IMR-90 (cell line): Measurements from ENCODE around the gene OXNAD1. TPM values are rescaled to one million over a fixed set of nuclear protein-coding genes. Genes with fewer than 3 reads are reported as not detected.

Experiments used
- ATAC-seq: fragments of 200-7000 bp; cut with Tn5 transposase; 2 replicates; pipeline ENCODE4 v1.9.1; 2020; ENCODE audit warnings: low read depth, mild to moderate bottlenecking, moderate library complexity
- BruUV-seq: library from RNA; stranded (reverse); fragments of 400-500 nt; replicated peaks from 2 replicates; lab custom pipeline; 2021; lab: Mats Ljungman, UMichigan
- CTCF ChIA-PET: fragments of 300-600 bp; formaldehyde crosslinking; extraction: SDS; loops from one replicate; lab custom pipeline; 2021; ENCODE audit warnings: antibody characterized with exemption; lab: Yijun Ruan, JAX
- POLR2A ChIA-PET: fragments of 300-600 bp; sonication (Branson Sonifier 250); formaldehyde crosslinking; loops from one replicate; lab custom pipeline; 2022; ENCODE audit warnings: antibody characterized with exemption; ENCODE audit not compliant: unreplicated experiment; lab: Charles Lee
- DNase-seq: peaks from one replicate; pipeline ENCODE4 v3.0.0; 2013
- H2AFZ ChIP-seq: replicated peaks from 2 replicates; pipeline ENCODE3; 2013; ENCODE audit warnings: low read length, mild to moderate bottlenecking; ENCODE audit not compliant: poor library complexity
- H2AK5ac ChIP-seq: 2 replicates; pipeline ENCODE4 v1.6.1; 2013; ENCODE audit warnings: low read depth, low read length, inconsistent platforms
- H2AK9ac ChIP-seq: replicated peaks from 2 replicates; pipeline ENCODE3; 2013; ENCODE audit warnings: mild to moderate bottlenecking, low read depth, low read length, moderate library complexity; ENCODE audit not compliant: poor library complexity
- H2BK120ac ChIP-seq: 2 replicates; pipeline ENCODE4 v1.6.1; 2013; ENCODE audit warnings: low read depth, low read length, inconsistent platforms
- H2BK15ac ChIP-seq: 3 replicates; pipeline ENCODE4 v1.6.1; 2013; ENCODE audit warnings: low read depth, low read length, inconsistent platforms
- H2BK20ac ChIP-seq: 2 replicates; pipeline ENCODE4 v1.6.1; 2013; ENCODE audit warnings: low read depth, mild to moderate bottlenecking, inconsistent platforms, low read length, moderate library complexity
- H2BK5ac ChIP-seq: 2 replicates; pipeline ENCODE4 v1.6.1; 2013; ENCODE audit warnings: mild to moderate bottlenecking, low read depth, low read length, inconsistent platforms; ENCODE audit not compliant: poor library complexity, severe bottlenecking
- H3K14ac ChIP-seq: replicated peaks from 2 replicates; pipeline ENCODE4 v1.6.1; 2013; ENCODE audit warnings: low read depth, low read length, inconsistent platforms
- H3K18ac ChIP-seq: 2 replicates; pipeline ENCODE4 v1.6.1; 2013; ENCODE audit warnings: low read depth, low read length, control low read depth
- H3K23ac ChIP-seq: 2 replicates; pipeline ENCODE4 v1.6.1; 2013; ENCODE audit warnings: low read depth, low read length, inconsistent platforms
- H3K27ac ChIP-seq: 2 replicates; pipeline ENCODE4 v1.5.1; 2013; ENCODE audit warnings: mild to moderate bottlenecking, control low read depth, low read length; ENCODE audit not compliant: insufficient read depth
- H3K27me3 ChIP-seq: 2 replicates; pipeline ENCODE4 v1.6.1; 2013; ENCODE audit warnings: low read length; ENCODE audit not compliant: control insufficient read depth, insufficient read depth
- H3K36me3 ChIP-seq: 2 replicates; pipeline ENCODE4 v1.6.1; 2013; ENCODE audit warnings: low read length, mixed read lengths; ENCODE audit not compliant: control insufficient read depth, insufficient read depth
- H3K4ac ChIP-seq: 2 replicates; pipeline ENCODE4 v1.6.1; 2013; ENCODE audit warnings: low read depth, low read length, inconsistent platforms
- H3K4me1 ChIP-seq: 2 replicates; pipeline ENCODE4 v1.6.1; 2013; ENCODE audit warnings: low read length, mixed read lengths; ENCODE audit not compliant: control insufficient read depth, insufficient read depth
- H3K4me2 ChIP-seq: 2 replicates; pipeline ENCODE4 v1.6.1; 2013; ENCODE audit warnings: low read depth, mild to moderate bottlenecking, control low read depth, low read length, moderate library complexity
- H3K4me3 ChIP-seq: 2 replicates; pipeline ENCODE4 v1.5.1; 2013; ENCODE audit warnings: low read depth, mild to moderate bottlenecking, control low read depth, low read length, moderate library complexity; ENCODE audit not compliant: insufficient read depth
- H3K56ac ChIP-seq: 2 replicates; pipeline ENCODE4 v1.6.1; 2013; ENCODE audit warnings: low read length, inconsistent platforms; ENCODE audit not compliant: insufficient read depth; ENCODE audit errors: extremely low read depth
- H3K79me1 ChIP-seq, 2 experiments: 2 replicates each; pipeline ENCODE4 v1.6.1; 2013; ENCODE audit warnings: low read length in 2 of 2, inconsistent platforms in 1 of 2, low read depth in 1 of 2
- H3K9ac ChIP-seq: 2 replicates; pipeline ENCODE4 v1.6.1; 2013; ENCODE audit warnings: low read depth, low read length, control low read depth
- H3K9me1 ChIP-seq: 2 replicates; pipeline ENCODE4 v1.6.1; 2013; ENCODE audit warnings: low read length, inconsistent platforms; ENCODE audit not compliant: insufficient read depth
- H3K9me3 ChIP-seq: 2 replicates; pipeline ENCODE4 v1.6.1; 2013; ENCODE audit warnings: low read length; ENCODE audit not compliant: control insufficient read depth, insufficient read depth
- H4K20me1 ChIP-seq: 2 replicates; pipeline ENCODE4 v1.6.1; 2013; ENCODE audit warnings: low read length, inconsistent platforms; ENCODE audit not compliant: insufficient read depth
- H4K5ac ChIP-seq: 2 replicates; pipeline ENCODE4 v1.6.1; 2013; ENCODE audit warnings: mild to moderate bottlenecking, low read depth, low read length, control low read depth
- H4K8ac ChIP-seq, 2 experiments: 2 replicates each; pipeline ENCODE4 v1.6.1; 2013; ENCODE audit warnings: low read depth in 2 of 2, low read length in 2 of 2, control low read depth in 1 of 2, inconsistent platforms in 1 of 2
- H4K91ac ChIP-seq: 2 replicates; pipeline ENCODE4 v1.6.1; 2013; ENCODE audit warnings: low read depth, low read length, inconsistent platforms; ENCODE audit not compliant: insufficient read depth
- BHLHE40 ChIP-seq: fragments of 150-350 bp; IDR thresholded peaks from 2 replicates; pipeline ENCODE4 v1.6.1; 2016; ENCODE audit warnings: mild to moderate bottlenecking, low read depth, low read length
- CEBPB ChIP-seq: IDR thresholded peaks from 2 replicates; pipeline ENCODE4 v1.6.1; 2012; ENCODE audit warnings: low read depth, low read length, improper control_type of control experiment
- FOS ChIP-seq: fragments of 150-350 bp; IDR thresholded peaks from 2 replicates; pipeline ENCODE4 v1.6.1; 2016; ENCODE audit warnings: low read depth, low read length
- MAFK ChIP-seq: IDR thresholded peaks from 2 replicates; pipeline ENCODE4 v1.6.1; 2012; ENCODE audit warnings: low read depth, low read length, improper control_type of control experiment
- MAZ ChIP-seq: IDR thresholded peaks from 2 replicates; pipeline ENCODE4 v1.6.1; 2012; ENCODE audit warnings: low read depth, mild to moderate bottlenecking, low read length, improper control_type of control experiment, moderate library complexity, borderline replicate concordance
- RAD21 ChIP-seq: IDR thresholded peaks from 2 replicates; pipeline ENCODE4 v1.6.1; 2012; ENCODE audit warnings: low read length, improper control_type of control experiment
- RCOR1 ChIP-seq: IDR thresholded peaks from 2 replicates; pipeline ENCODE4 v1.6.1; 2012; ENCODE audit warnings: mild to moderate bottlenecking, low read length, improper control_type of control experiment; ENCODE audit not compliant: insufficient replicate concordance
- USF2 ChIP-seq: fragments of 150-350 bp; IDR thresholded peaks from 2 replicates; pipeline ENCODE4 v1.6.1; 2017; ENCODE audit warnings: mild to moderate bottlenecking, antibody characterized with exemption, low read length, low read depth
- WGBS, 2 experiments: methylation state at CpG; one replicate each; pipeline versions ENCODE4 v1.1.5 to v1.1.7; 2013; ENCODE audit warnings: missing lambda C conversion rate in 2 of 2; ENCODE audit not compliant: insufficient read length in 1 of 2; ENCODE audit errors: extremely low coverage in 2 of 2; 5-methylcytosine and 5-hydroxymethylcytosine counted together
- dilution Hi-C: fragments of 300-500 bp; cut with HindIII; formaldehyde crosslinking; loops from one replicate; pipeline ENCODE4 v1.14.3; 2018; ENCODE audit warnings: low sequenced_read_pairs; ENCODE audit not compliant: unreplicated experiment
- in situ Hi-C: fragments of 300-500 bp; cut with MboI; formaldehyde crosslinking; loops from 3 replicates; pipeline ENCODE4 v1.14.3; 2019; ENCODE audit warnings: low sequenced_read_pairs, inconsistent platforms, mixed read lengths
- intact Hi-C: fragments of 100-400 bp; cut with micrococcal nuclease; formaldehyde crosslinking; loops from 2 replicates; pipeline ENCODE4 v1.10.0; 2022
- polyA plus RNA-seq, 3 experiments: library from polyadenylated mRNA; depleted of rRNA; stranded (reverse); fragments of >200 nt; gene quantifications; 2 replicates each; pipeline ENCODE4 v1.2.3, GENCODE V29; 2012; ENCODE audit warnings: low replicate concordance in 1 of 3
- total RNA-seq: library from RNA; depleted of rRNA; stranded (reverse); fragments of >200 nt; gene quantifications from 2 replicates; pipeline ENCODE4 v1.2.3, GENCODE V29; 2012
- TF ChIP-seq, protein P1 (sequence below): fragments of 150-350 bp; IDR thresholded peaks from 2 replicates; pipeline ENCODE4 v1.6.1; 2016; ENCODE audit warnings: low read depth, mild to moderate bottlenecking, low read length, moderate library complexity, borderline replicate concordance

The OXNAD1 gene
- total and polyA plus RNA-seq, 2 of the 4 experiments (the other 2 are of a cell fraction): 6.2 to 11.3 TPM

DNA sequence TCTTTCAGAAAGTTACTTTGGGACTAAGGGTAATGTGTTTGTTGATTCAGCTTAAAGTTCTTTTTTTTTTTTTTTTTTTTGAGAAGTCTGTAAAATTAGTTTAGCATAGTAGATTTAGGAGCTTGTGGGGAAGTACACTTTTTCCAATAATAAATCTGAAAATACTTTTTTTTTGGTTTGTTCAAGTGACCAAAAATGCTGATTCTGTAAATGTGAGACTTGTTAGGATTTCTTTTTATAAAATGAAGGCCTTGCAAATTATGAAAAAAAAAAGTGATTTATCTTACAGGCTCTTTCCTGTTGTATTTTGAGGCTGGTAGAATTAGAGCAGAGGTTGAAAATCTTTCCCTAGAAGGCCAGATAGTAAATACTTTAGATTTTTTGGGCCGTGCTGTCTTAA lies 7.6 kb downstream of the OXNAD1 start:
- no peak overlapping the region for H3K27ac ChIP-seq
- peaks cover 4% of the 10 kb centered on the region; the same call in 1 of the 2 replicates for H3K4me1 ChIP-seq
- H3K4me3 ChIP-seq: no peak overlapping the region
- peaks cover 5% of the 10 kb centered on the region; the same call in 1 of the 2 replicates for H3K36me3 ChIP-seq
- dilution Hi-C loops (no loop called here), in situ Hi-C loops (no loop called here), intact Hi-C loops (loop anchor here (10.0 kb wide), 1 partner anchor 962 kb away; no protein-coding TSS in a partner anchor)
- no peak for DNase-seq
- H2BK120ac ChIP-seq: no peak overlapping the region
- H3K4me2 ChIP-seq: no peak overlapping the region
- no peak overlapping the region for H3K23ac ChIP-seq
- no peak overlapping the region for H4K8ac ChIP-seq
- no peak overlapping the region for H2AK9ac ChIP-seq
- POLR2A ChIA-PET: no interaction called here
- H2BK15ac ChIP-seq: no peak overlapping the region
- H4K5ac ChIP-seq: no peak overlapping the region
- H3K4ac ChIP-seq: no peak overlapping the region
- no peaks in the 10 kb centered on the region for H4K20me1 ChIP-seq
- H3K9me3 ChIP-seq: no peaks in the 10 kb centered on the region
- H2BK20ac ChIP-seq: no peak overlapping the region
- no peak overlapping the region for H2BK5ac ChIP-seq
- no peak overlapping the region for H2AFZ ChIP-seq
- H4K91ac ChIP-seq: no peak overlapping the region
- no peak overlapping the region for H2AK5ac ChIP-seq
- no peak for ATAC-seq
- no peak for TF ChIP-seq CEBPB
- TF ChIP-seq RAD21: no peak
- TF ChIP-seq MAZ: no peak
- TF ChIP-seq, protein P1, sequence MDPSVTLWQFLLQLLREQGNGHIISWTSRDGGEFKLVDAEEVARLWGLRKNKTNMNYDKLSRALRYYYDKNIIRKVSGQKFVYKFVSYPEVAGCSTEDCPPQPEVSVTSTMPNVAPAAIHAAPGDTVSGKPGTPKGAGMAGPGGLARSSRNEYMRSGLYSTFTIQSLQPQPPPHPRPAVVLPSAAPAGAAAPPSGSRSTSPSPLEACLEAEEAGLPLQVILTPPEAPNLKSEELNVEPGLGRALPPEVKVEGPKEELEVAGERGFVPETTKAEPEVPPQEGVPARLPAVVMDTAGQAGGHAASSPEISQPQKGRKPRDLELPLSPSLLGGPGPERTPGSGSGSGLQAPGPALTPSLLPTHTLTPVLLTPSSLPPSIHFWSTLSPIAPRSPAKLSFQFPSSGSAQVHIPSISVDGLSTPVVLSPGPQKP: no peak
- no peak for TF ChIP-seq BHLHE40
- no peak for TF ChIP-seq USF2
- no peak for TF ChIP-seq FOS
- TF ChIP-seq RCOR1: no peak
- TF ChIP-seq MAFK: no peak
- peaks cover 5% of the 10 kb centered on the region; the same call in 1 of the 2 replicates for H3K9me1 ChIP-seq
- no TSS peak for BruUV-seq
- H3K18ac ChIP-seq: no peak overlapping the region
- no CpG with 5 or more reads among the region's 1 CpG for WGBS, 2 experiments
- H3K56ac ChIP-seq: no peak overlapping the region
- CTCF ChIA-PET: no interaction called here
- H3K9ac ChIP-seq: no peak overlapping the region
- H3K14ac ChIP-seq: no peak overlapping the region
- H3K27me3 ChIP-seq: no peaks in the 10 kb centered on the region
- H3K79me1 ChIP-seq: peaks cover 5 to 8% of the 10 kb centered on the region in 2 experiments; a peak in 2 of 4 replicates
